ENCODE data around the gene PNMT.

The PNMT gene

GRCh38 chr17:39634384-39634871 lies 33.8 kb upstream of the PNMT start:
- DNase-seq = peak; percentile 50

DNA sequence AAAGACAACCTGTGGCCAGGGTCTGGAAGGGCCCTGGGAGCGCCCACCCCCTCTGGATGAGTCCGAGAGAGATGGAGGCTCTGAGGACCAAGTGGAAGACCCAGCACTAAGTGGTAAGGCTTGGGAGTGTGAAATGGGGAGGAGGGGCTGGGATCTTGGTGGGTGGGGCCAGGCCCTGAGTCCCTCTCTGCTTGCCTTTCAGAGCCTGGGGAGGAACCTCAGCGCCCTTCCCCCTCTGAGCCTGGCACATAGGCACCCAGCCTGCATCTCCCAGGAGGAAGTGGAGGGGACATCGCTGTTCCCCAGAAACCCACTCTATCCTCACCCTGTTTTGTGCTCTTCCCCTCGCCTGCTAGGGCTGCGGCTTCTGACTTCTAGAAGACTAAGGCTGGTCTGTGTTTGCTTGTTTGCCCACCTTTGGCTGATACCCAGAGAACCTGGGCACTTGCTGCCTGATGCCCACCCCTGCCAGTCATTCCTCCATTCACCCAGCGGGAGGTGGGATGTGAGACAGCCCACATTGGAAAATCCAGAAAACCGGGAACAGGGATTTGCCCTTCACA lies 32.6 kb upstream of the PNMT start:
- DNase-seq = no peak

- no peak for DNase-seq
Measured at GRCh38 chr17:39636587-39636926, 31.7 kb upstream of the PNMT start.

DNA sequence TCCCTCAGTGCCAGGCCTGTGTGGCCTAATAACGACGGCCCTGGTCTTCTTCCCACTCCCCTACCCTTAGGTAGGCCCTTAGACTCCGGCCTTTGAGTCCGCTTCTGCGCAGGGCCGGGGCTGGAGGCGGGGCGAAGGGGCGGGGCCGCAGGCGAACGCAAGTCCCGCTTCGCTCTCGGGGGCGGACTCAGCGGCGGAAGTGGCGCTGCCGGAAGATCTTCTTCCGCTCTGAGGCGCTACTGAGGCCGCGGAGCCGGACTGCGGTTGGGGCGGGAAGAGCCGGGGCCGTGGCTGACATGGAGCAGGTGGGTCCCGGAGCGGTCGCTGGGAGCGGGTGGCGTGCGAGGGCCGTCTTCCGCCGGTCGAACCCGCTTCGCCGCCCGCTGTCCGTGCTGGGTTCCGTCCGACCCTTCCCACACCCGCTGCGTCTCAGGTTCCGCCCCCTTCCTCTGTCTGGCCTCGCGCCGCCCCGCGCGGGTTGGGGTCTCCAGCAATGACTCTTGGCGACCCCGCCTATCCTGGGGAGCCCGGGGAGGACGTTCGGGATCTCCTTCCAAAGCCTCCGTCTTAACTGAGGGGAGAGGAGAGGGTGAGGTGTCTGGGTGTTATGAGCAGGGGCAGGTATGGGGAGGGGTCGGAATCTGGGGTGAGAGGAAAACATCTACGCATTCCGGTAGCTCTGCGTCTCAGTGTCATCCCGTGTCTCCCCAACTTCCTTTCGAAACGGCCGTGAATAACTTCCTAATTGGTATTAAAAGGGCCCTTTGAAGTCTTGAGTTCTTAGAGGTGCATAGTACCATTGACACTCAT lies 31.1 kb upstream of the PNMT start, which contains the start of gene STARD3:
STARD3 (plus strand) TSS at position 218 of the 810 bp plus-strand sequence. CDS start 16,388 bp downstream, outside the sequence.
- peak; percentile 90 for DNase-seq

DNA sequence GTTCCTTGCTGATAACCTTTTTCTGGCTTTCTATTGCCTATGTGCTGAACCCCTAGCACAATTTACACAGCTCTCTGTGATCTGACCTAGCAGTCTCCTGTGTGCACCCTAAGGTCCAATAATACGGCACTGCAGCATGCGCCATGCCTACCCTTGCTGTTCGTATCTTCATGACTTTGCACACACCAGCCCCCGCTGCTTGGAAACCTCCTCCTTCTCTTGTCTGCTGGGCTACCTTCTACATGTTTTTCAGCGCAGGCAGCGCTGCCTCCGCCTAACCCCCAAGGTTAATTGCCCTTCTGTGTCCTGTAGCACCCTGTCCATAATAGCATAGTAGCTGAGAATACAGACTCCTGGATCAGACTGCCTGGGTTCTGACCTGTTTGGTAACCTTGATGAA lies 29.9 kb upstream of the PNMT start:
- DNase-seq = no peak

- DNase-seq = no peak
Measured at GRCh38 chr17:39639043-39639442, 29.2 kb upstream of the PNMT start.

DNA sequence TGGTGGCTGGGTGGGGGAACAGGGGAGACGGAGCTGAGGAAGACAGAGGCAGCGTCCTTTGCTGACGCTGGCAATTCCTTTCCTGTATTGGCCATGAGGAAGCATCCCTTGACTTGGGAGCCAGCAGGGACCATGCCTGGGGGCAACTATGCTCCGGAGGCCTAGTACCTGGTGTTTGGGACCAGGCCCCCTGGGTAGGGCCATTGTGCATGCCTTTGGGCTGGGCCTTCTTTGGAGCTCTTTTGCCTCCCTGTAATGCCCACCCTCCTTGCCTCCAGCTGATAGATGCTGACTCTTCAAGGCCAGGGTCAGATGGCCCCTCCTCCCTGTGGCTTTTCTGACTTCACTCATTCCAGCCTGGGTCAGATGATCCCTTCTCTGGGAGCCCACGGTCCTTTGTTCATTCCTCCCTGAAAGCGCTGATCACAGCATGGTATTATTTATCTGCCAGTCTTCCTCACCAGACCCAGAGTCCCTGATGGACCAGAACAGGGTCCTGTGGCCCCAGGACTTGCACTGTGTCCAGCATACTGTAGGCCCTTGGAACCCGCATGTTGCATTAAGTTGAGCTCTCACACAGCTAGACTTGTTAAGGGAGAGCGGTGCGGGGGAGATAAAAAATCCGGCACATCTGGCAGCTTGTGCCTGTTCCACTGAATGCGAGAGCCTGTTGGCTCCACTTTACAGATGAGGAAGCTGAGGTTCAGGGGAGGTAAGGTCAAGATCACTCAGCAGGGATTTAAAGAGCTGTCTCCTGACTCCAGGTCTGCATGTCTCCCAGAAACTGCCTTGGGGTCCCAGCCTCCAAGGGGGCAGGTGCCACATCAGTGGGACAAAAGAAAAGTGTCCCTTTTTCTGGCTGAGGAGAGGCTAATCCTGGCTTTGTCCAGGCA lies 28.4 kb upstream of the PNMT start:
- no peak for DNase-seq

DNA sequence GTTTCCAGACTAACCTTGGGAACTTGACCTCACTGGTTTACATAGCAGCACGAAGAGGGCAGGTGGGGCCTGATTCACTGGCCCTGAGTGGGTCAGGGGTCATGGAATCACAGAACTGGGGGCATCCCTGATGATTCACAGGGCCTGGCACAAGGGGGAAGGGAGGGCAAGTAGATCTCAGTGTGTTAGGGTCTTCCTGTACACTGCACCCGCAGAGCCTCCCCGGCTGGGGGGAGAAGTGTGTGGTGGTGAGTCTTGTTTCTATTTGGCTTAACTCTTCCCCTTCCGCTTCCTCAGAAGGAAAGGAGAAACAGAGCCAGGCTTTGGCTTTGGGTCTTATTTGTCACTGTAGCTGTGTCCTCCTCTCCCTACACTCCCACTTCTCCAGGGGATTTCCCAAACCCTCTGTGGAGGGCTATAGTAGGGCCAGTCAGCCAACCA lies 27.6 kb upstream of the PNMT start:
- DNase-seq = no peak

DNA sequence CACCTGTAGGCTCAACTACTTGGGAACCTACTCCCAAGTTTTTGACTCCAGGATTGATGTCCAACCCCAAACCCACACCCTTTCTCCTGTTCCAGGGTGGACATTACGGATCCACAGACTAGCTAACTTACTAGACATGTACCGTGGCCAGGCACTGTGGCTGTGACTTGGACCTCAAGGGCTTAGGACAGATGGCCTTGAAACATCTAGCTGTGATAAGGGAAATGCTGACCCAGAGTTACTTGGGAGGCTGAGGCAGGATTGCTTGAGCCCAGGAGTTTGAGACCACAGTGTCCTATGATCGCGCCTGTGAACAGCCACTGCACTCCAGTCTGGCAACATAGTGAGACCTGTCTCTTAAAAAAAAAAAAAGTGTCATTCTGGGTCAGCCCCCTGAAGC lies 27.2 kb upstream of the PNMT start:
- no peak for DNase-seq

- DNase-seq = no peak
Measured at GRCh38 chr17:39641883-39642282, 26.4 kb upstream of the PNMT start.

GRCh38 chr17:39642291-39643074 lies 25.8 kb upstream of the PNMT start:
- no peak for DNase-seq

GRCh38 chr17:39643271-39643670 lies 25.0 kb upstream of the PNMT start:
- DNase-seq = no peak

- DNase-seq = no peak
Measured at GRCh38 chr17:39647256-39647655, 21.0 kb upstream of the PNMT start.

GRCh38 chr17:39648616-39649366 lies 19.5 kb upstream of the PNMT start:
- no peak for DNase-seq

- DNase-seq = no peak
Measured at GRCh38 chr17:39650121-39650579, 18.1 kb upstream of the PNMT start.

GRCh38 chr17:39651923-39652586 lies 16.2 kb upstream of the PNMT start:
- no peak for DNase-seq

GRCh38 chr17:39652587-39653315 lies 15.5 kb upstream of the PNMT start:
- no peak for DNase-seq

DNA sequence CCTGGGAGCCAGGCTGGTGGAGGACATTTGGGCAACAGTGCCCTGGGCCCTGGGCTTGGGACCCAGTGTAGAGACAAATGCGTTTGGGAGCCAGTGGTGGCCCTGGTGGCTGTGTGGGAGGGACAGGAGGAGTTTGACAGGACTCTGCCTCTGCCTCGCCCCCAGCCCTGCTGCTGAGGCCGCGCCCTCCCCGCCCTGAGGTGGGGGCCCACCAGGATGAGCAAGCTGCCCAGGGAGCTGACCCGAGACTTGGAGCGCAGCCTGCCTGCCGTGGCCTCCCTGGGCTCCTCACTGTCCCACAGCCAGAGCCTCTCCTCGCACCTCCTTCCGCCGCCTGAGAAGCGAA lies 15.0 kb upstream of the PNMT start:
- DNase-seq = no peak

DNA sequence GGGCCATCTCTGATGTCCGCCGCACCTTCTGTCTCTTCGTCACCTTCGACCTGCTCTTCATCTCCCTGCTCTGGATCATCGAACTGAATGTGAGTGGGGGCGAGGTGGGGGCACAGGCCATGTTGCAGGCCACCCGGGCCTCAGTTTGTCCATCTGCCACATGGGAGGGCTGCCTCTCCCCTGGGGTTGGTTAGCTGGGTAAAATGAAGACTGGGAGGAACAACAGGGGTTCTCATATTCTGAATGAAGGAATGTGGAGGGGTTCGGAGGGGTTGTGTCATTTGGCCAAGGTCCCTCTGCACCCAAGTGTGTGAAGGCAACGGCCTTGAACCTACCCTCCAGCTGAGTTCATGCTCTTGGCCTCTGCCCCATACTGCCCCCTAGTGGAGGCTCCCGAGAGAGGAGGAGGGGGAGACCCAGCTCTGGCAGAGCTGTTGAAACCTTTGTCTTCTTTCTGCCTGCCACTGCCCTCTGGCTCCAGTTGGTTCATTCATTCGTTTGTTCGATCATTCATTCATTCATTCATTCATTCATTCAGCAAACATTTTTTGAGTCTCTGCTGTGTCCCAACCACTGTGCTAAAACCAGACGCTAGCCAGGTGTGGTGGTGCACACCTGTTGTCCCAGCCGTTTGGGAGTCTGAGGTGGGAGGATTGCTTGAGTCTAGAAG lies 14.5 kb upstream of the PNMT start:
- peak; percentile 70 for DNase-seq

DNA sequence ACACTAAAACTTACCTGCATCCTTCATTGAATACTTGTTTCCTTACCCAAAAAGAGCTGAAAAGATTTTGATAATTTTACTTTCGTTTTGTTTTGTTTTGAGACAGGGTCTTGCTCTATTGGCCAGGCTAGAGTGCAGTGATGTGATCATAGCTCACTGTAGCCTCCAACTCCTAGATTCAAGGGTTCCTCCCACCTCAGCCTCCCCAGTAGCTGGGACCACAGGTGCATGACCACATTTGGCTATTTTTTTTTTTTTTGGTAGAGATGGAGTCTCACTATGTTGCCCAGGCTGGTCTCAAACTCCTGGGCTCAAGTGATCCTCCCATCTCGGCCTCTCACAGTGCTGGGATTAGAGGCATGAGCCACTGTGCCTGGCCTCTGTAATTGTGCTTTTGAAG lies 13.1 kb upstream of the PNMT start:
- no peak for DNase-seq
